Stimulated activated CD4-positive, alpha-beta T cell treated with anti-CD3 and anti-CD28 coated beads, Interleukin-15, amount 100 ng/mL, for 48 hours (primary cell): ENCODE results near the gene UQCR10.
"Not testable (repeated sequence)": the region's sequence is repeated elsewhere in the genome, so short reads cannot be mapped to it uniquely, and the experiment has no call there.

ENCODE experiments used
- DNase-seq, 2 donors: peaks; one replicate each; pipeline ENCODE4 v3.0.0-alpha.2; 2020; ENCODE audit warnings: low read depth in 2 of 2

UQCR10 gene

GRCh38 chr22:29737251-29738117 is 29.7 kb upstream of the UQCR10 start:
- DNase-seq = no peak

- DNase-seq = no peak
Observed at GRCh38 chr22:29738118-29738815, 28.9 kb upstream of the UQCR10 start.

- DNase-seq = no peak
Observed at GRCh38 chr22:29739346-29739875, 27.8 kb upstream of the UQCR10 start.

- no peak for DNase-seq
Observed at GRCh38 chr22:29740216-29740615, 27.0 kb upstream of the UQCR10 start.

GRCh38 chr22:29741926-29742325 is 25.2 kb upstream of the UQCR10 start:
- no peak for DNase-seq

- no peak for DNase-seq
Observed at GRCh38 chr22:29742326-29742725, 24.8 kb upstream of the UQCR10 start.

GRCh38 chr22:29744902-29745301 is 22.3 kb upstream of the UQCR10 start:
- no peak for DNase-seq

- DNase-seq = no peak
Observed at GRCh38 chr22:29747832-29748231, 19.3 kb upstream of the UQCR10 start.

GRCh38 chr22:29748248-29748893 is 18.8 kb upstream of the UQCR10 start:
- DNase-seq = no peak

- no peak for DNase-seq
Observed at GRCh38 chr22:29750029-29750428, 17.1 kb upstream of the UQCR10 start.

- no peak for DNase-seq
Observed at GRCh38 chr22:29750559-29751538, 16.3 kb upstream of the UQCR10 start.

GRCh38 chr22:29751669-29752068 is 15.5 kb upstream of the UQCR10 start:
- DNase-seq = no peak

- DNase-seq = no peak
Observed at GRCh38 chr22:29753808-29754657, 13.1 kb upstream of the UQCR10 start.

- not testable (repeated sequence) for DNase-seq
Observed at GRCh38 chr22:29754658-29755395, 12.3 kb upstream of the UQCR10 start.

GRCh38 chr22:29755889-29756288 is 11.3 kb upstream of the UQCR10 start:
- DNase-seq = no peak

GRCh38 chr22:29756341-29756740 is 10.8 kb upstream of the UQCR10 start:
- no peak for DNase-seq

GRCh38 chr22:29757096-29757495 is 10.1 kb upstream of the UQCR10 start:
- no peak for DNase-seq

GRCh38 chr22:29758068-29758622 is 9.0 kb upstream of the UQCR10 start:
- DNase-seq = no peak

GRCh38 chr22:29758959-29759358 is 8.2 kb upstream of the UQCR10 start:
- no peak for DNase-seq
